ENCODE results near the gene NALCN.

DNA sequence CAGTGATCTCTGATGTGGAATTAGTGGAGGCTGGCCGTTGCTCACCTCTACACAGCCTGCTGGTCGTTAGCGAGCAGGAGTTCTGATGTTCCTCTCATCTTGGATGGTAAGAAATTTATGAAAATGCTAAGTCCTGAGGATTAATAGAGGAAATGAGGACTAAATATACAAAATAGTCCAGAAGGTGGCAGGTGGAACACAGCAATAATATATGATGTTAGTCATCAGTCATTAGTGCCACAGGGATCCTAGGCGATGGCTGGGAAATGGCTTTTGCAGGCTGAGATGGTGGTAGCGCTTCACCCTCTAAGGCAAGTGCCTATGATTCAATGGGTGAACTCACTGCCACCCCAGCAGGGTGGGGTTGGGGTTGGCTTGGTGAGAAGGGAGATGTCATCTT, 403.1 kb downstream of the NALCN start:
- TF ChIP-seq, protein P1, sequence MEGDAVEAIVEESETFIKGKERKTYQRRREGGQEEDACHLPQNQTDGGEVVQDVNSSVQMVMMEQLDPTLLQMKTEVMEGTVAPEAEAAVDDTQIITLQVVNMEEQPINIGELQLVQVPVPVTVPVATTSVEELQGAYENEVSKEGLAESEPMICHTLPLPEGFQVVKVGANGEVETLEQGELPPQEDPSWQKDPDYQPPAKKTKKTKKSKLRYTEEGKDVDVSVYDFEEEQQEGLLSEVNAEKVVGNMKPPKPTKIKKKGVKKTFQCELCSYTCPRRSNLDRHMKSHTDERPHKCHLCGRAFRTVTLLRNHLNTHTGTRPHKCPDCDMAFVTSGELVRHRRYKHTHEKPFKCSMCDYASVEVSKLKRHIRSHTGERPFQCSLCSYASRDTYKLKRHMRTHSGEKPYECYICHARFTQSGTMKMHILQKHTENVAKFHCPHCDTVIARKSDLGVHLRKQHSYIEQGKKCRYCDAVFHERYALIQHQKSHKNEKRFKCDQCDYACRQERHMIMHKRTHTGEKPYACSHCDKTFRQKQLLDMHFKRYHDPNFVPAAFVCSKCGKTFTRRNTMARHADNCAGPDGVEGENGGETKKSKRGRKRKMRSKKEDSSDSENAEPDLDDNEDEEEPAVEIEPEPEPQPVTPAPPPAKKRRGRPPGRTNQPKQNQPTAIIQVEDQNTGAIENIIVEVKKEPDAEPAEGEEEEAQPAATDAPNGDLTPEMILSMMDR (IDR thresholded peaks at IDR 0.05; ENCODE audit: low read depth, low read length) = no peak
- TF ChIP-seq EZH2phosphoT487 (IDR thresholded peaks at IDR 0.05; ENCODE audit: low read depth) = no peak

All from OCI-LY3 (cell line).